Right renal cortex interstitium (tissue), 3 donors: ENCODE measurements around the gene LRRC71. TPM values are rescaled to one million over a fixed set of nuclear protein-coding genes. Genes with fewer than 3 reads are reported as not detected.

Source experiments
- DNase-seq, 3 donors: peaks; one replicate each; pipeline ENCODE4 v3.0.0-alpha.2; 2013; ENCODE audit warnings: low read depth in 3 of 3, low spot score in 2 of 3
- polyA plus RNA-seq, 3 donors: library from polyadenylated mRNA; unstranded; fragments of 120-200 nt; gene quantifications; one replicate each; pipeline ENCODE4 v1.2.1, GENCODE V29; 2013; ENCODE audit not compliant: insufficient read length in 3 of 3

LRRC71 gene
- polyA plus RNA-seq, 3 donors: 0.26 to 0.40 (median 0.35) TPM

DNA sequence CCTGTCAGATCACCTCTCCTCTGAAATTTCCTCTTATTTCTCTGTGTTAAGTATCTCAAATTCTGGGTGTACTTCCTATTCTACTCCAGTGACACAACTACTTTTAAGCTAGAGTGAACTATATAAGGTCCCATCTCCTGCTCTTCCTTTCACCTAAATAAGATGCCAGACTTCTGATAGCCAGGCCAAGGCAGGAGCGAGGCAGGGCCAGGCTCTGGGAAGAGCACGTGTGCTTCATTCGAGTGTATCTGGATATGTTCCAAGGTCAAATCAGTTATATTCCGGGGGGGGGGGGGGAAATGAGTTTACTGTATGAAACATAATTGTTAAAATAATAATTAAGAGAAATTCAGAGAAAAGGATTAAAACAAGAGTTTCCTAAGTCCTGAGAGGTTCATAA is 60.1 kb downstream of the LRRC71 start:
- no peak for DNase-seq

Other genes starting within 250 kb of the LRRC71 start
- gene NES, start 243.2 kb upstream of the LRRC71 start, polyA plus RNA-seq: 100 to 1,000 TPM; 164 to 179 (median 169) TPM
- gene CRABP2, start 215.0 kb upstream of the LRRC71 start, polyA plus RNA-seq: 10 to 100 TPM; 78.4 to 87.5 (median 86.4) TPM
- gene METTL25B, start 192.2 kb upstream of the LRRC71 start, polyA plus RNA-seq: 10 to 100 TPM; 27.4 to 31.1 (median 30.3) TPM
- 10 to 100 TPM; 39.9 to 49.2 (median 44.6) TPM for gene ISG20L2, start 191.9 kb upstream of the LRRC71 start, polyA plus RNA-seq
- gene MRPL24, start 179.5 kb upstream of the LRRC71 start, polyA plus RNA-seq: 10 to 100 TPM; 73.5 to 75.7 (median 73.7) TPM
- 100 to 1,000 TPM; 267 to 278 (median 269) TPM for gene HDGF, start 169.0 kb upstream of the LRRC71 start, polyA plus RNA-seq
- gene PRCC, start 153.1 kb upstream of the LRRC71 start, polyA plus RNA-seq: 100 to 1,000 TPM; 106 to 121 (median 109) TPM
- under 1 TPM; 0.37 to 0.57 (median 0.42) TPM for gene SH2D2A, start 103.8 kb upstream of the LRRC71 start, polyA plus RNA-seq
- gene INSRR, start 61.5 kb upstream of the LRRC71 start, polyA plus RNA-seq: 1 to 10 TPM; 1.3 to 2.1 (median 1.7) TPM
- 1 to 10 TPM in 2 of 3 donors, under 1 TPM in 1; 0.67 to 1.3 (median 1.1) TPM for gene NTRK1, start 59.8 kb upstream of the LRRC71 start, polyA plus RNA-seq
- gene PEAR1, start 26.9 kb upstream of the LRRC71 start, polyA plus RNA-seq: 10 to 100 TPM; 16.7 to 19.2 (median 17.7) TPM
- gene ARHGEF11, start 125.1 kb downstream of the LRRC71 start, polyA plus RNA-seq: 10 to 100 TPM; 27.0 to 30.7 (median 29.6) TPM
- not detected for gene ETV3L, start 179.2 kb downstream of the LRRC71 start, polyA plus RNA-seq
- gene ETV3, start 217.8 kb downstream of the LRRC71 start, polyA plus RNA-seq: 10 to 100 TPM; 27.9 to 29.2 (median 28.5) TPM